Measurements from ENCODE around the gene TECPR2.
"Not testable (repeated sequence)": the region's sequence is repeated elsewhere in the genome, so short reads cannot be mapped to it uniquely, and the experiment has no call there.

TECPR2 gene

DNA sequence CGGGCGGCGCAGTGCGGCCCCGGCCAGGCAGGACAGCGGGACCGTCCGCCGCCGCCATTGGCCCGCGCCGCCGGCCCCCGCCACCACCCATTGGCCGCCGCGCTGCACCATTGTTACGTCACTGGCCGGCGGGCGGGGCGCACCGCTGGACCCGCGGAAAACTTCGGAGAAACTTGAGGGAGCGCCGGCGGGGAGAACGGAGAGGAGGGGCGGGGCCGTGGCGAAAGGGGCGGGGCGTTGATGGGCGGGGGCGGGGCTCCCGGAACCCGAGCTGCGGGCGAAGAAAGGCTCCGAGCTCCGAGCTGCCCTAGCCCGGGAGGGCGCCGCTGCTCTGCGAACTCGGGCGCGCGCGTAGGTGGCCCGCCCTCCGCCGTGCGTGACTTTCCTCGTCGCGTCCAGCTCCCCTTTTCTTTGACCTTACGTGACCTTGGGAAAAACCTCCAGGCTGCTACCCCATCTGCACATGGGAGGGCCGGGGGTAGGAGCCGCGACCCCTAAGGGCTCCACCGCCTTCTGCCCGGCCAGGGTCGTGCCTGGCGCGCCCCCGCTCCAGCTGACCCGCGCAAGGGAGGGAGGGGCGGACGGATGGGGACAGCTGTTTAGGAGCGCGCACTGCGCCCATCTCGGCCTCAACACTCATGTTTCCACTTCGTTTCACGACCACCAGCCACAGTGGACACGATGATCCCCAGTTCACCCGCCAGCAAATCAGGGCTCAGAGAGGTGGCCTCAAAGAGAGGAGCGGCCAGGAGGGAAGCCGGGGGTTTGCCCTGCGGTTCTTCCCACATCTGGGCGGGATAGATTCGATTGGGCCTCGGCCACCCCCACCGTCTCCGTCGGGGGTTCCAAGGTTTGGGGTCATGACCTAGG lies 147.2 kb downstream of the TECPR2 start, which contains the start of gene ANKRD9:
Gene ANKRD9 (minus strand): TSS at position 31 of the 870 bp plus-strand sequence. CDS start 1,887 bp downstream, outside the sequence.
- peak; percentile 96 for DNase-seq (ENCODE audit: low spot score)

DNA sequence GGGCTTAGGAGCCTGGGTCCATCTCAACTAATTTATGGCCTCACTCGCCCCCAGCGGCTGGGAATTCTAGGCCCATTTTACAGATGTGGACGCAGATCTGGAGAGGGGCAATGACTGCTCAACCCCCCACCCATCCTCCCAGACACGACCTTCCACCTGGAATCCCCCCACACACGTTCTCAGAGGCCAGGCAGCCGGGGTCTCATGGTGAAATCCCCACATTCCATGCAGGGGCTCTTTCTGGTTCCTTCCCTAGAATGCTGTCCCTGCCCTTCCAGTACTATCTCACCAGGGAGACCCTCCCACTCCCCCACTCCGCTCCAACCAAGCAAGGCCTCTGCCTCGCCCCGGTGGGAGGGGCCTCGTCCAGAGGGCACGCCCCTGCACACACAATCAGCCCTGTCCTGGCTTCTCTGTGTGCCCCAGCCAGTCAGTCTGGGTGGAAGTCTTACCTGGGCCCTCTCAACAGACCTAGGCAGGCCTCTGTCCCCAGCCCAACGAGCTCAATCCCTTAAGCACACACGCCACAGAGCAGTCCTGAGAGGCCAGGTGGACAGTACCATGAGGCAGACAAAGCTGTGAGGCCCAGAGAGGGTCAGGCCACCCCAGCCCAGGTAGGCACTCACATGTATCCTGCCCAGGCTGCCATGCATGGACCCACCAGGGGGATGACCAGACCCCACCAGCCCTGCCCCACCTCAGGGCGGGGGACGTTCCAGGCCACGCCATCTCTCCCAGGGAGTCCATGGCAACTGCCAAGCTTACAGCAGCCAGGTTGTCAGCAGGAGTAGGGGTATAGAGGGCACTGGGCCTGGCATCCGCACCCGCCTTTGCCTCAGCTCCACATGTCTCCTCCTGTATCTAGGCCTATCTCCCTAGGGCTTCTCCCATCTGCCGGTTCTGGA lies 148.1 kb downstream of the TECPR2 start:
- peak; percentile 71 for DNase-seq (ENCODE audit: low spot score)

DNA sequence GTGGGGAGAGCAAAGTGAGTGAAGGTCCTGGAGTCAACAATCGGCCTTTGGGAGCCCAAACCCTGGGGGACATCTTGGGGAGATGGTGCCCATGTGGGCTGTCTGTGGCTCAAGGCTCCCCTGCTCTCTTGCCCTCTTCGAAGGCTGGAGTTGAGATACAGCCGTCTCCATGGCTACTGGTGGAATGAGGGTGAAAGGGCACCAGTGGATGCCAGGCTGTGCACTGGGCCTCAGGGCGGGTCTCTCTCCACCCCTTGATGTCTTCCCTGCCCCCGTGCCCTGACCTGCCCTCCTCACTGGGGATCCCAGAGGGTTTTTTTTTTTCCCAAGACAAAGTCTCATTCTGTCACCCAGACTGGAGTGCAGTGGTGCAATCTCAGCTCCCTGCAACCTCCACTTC lies 148.8 kb downstream of the TECPR2 start:
- no peak for DNase-seq (ENCODE audit: low spot score)

DNA sequence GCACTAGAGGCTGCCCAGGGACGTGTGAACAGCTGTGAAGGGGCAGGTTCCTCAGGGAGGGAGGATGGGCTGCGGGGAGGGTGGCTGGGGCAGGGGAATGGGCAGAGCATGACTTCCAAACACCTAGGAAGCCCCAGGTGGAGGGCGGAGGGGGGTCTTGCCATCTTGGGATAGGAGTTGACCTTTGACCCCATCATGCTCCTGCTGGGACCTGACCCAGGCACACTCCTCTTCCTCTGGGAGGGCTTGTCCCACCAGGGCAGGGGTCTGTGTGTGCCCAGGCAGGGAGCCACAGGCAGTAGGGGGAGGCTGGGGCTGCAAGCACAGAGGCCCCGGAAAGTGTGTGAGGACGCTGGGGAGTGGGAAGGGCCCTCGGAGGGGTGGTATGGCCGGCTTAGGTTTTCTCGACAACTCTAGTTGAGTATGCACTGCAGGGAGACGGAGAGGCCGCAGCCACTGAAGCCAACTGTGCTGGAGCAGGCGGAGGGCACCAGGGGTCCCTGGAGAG lies 150.1 kb downstream of the TECPR2 start:
- no peak for DNase-seq (ENCODE audit: low spot score)

DNA sequence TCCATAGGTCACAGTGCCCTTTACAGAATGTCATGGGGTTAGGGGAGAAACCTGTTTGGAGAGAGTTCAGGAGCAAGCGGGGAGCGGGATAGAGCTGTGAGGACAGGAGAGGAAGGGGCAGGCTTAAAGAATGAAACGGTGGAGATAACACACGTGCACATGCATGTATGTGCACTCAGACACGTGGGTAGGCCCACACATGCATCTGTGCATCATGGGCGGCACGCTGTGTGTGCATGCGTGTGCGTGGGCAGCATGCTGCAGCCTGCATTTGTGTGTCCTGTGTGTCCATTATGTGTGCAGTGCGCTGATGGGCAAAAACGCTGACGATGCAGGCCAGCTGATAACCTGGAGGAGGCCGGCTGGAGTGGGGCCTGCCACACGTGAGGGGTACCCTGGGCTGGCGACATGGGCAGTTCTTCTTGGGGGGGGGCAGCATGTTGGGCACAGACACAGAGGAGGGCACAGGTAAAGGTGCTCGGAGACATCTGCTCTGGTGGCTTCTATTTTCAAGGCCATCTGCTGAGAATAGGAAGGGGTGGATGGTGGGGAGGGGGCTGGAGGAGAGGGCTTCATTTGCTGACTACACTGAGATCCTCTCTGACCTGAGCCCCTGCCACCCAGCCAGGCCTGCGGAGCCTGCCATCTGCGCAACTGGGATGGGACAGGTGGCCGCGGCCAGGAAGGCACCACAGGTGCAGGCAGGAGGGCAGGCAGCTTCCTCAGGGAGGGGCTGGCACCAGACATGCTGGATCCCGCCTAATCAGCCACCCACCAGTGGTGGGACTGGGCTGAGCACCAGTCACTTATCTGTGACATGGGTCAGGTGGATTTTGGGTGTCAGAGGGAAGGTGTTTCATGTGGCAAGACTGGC lies 151.4 kb downstream of the TECPR2 start:
- no peak for DNase-seq (ENCODE audit: low spot score)

DNA sequence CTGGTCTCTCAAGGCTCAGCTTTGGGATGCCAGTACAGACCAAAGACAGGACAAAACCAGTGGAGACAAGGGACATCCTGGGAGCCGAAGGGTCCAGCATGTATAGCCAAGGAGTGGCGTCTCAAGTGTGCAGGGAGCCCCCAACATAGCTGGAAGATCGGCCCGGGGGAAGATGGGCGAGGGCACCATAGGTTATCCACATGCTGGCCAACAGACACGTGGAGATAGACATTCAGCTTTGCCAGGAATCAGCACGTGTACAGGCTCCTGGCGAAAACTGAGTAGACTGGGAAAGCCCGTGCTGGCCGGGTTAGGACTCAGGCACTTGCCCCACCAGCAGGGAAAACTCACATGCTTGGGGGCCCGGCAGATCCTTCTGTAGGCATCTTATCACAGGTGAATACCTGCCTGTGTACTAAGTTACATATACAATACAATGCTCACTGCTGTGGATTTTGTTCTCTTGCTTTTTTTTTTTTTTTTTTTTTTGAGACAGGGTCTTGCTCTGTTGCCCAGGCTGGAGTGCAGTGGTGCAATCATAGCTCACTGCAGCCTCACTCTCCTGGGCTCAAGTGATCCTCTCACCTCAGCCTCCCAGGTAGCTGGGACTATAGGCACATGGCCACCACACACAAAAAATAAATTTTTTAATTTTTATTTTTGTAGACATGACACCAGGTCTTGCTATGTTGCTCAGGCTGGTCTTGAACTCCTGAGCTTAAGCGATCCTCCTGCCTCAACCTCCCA lies 152.4 kb downstream of the TECPR2 start:
- no peak for DNase-seq (ENCODE audit: low spot score)

DNA sequence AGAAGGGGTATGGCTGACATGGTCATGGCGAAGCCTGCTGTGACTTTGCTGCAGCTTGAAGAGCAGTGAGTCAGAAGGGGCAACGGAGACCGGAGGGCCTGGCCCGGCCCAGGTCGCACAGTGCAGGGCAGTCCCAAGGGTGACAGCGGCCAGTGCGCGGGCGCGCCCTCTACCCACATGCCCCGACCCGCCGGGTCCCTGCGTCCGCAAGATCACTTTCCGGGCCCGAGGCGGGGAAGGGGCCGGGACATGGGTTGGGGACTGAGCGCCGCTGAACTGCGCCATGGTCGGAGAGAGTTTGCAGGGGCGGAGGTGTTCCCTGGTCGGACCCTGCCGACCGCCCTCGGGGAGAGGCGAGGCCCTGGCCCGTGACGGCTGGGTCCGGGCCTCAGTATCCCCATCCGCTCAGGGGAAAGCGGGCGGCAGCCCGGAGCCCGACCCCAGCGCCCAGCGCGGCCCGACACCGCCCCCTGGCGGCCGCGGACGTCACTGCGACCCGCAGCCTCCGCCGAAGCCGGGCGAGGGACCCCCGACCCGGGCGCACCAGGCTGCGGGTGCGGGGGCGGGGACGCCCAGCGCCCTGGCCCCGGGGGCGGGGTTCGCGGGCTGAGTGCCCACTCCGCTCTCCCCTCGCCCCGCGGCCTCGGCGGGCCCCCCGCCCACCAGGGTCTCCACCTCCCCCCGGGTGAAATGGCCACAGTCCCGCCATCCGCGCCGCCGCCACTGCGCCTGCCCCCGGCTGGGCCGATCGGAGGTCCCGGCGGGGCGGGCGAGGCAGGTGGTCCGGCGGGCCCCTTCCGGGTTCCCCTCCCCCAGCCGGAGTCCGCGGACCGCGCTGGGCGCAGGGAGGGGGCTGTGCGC lies 154.0 kb downstream of the TECPR2 start:
- DNase-seq (ENCODE audit: low spot score) = peak; percentile 50

DNA sequence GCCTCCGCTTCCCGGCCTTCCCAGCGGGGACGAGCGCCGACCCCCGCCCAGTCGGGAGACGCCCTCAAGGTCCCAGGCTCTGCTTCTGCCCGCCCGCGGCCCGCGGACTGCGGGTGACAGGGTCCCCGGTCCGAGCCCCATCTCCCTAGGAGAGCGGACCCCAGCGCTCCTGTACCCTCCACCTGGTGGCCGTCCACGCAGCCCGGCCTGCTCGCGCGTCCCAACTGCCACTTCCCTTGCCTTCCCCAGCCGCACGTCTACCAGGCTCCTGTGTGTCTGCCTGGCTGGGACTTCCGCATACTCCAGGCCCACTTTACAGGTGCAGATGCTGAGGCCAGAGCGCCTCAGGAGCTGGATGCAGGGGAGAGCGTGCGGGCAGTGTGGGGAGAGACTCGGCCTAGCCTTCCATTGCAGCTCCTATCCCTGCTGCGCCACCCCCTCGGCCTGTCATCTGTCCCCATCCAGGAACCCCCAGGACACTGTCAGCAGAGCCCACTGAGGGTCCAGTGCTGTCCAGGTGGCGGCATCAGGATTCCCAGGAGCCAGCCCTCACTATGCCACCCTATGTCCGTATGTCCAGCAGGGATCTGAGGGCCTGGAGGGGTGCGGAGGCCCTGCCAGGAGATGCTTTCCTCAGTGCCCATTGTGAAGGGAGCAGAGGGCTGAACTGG lies 154.8 kb downstream of the TECPR2 start:
- DNase-seq (ENCODE audit: low spot score) = no peak

DNA sequence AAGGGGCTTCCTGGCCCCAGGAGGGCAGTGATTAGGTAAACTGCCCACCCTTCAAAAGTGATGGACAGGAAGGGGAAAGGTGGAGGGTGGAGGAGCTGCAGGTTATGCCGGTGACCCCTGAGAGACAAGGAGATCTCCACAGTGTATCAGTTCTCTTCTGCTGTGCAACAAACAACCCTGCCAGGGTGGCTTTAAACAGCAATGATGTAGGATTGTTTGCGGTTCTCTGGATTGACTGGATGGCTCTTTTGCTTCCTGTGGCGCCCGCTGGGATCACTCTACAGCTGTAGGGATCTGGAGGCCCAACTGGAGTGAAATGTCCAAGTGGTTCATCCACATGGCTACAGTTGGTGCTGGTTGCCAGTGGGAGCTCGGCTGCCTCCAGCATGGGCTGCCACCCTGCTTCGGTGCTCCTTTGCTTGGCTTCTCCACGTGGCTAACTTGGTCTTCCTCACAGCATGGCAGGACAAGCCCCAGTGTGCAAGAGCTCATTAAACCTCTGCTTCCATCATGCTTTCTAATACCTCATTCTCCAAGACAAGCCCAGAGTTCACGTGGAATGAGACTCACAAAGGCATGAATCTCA lies 155.4 kb downstream of the TECPR2 start:
- DNase-seq (ENCODE audit: low spot score) = no peak

DNA sequence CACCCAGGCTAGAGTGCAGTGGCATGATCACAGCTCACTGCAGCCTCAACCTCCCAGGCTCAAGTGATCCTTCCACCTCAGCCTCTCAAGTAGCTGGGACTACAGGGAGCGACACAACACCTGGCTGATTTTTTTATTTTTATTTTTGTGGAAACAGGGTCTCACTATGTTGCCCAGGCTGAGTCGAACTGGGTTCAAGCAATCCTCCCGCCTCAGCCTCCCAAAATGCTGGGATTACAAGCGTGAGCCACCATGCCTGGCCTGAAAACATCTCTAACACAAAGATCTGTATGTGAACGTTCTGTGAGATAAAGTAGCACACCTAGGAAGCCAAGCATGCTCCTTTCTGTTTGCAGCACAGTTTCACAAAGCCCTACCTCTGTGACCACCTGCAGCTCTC lies 157.0 kb downstream of the TECPR2 start:
- not testable (repeated sequence) for DNase-seq (ENCODE audit: low spot score)

DNA sequence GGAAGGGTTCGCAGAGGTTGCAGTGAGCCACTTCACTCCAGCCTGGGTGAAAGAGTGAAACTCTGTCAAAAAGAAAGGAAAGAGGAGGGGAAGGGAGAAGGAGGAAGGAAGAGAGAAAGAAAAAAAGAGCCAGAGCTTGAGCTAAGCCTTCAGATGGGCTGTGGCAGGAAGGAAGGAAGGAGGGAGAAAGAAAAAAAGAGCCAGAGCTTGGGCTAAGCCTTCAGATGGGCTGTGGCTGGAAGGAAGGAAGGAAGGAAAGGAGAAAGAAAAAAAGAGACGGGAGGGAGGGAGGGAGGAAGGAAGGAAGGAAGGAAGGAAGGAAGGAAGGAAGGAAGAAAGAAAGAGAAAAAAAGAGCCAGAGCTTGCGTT lies 160.4 kb downstream of the TECPR2 start:
- DNase-seq (ENCODE audit: low spot score) = no peak

DNA sequence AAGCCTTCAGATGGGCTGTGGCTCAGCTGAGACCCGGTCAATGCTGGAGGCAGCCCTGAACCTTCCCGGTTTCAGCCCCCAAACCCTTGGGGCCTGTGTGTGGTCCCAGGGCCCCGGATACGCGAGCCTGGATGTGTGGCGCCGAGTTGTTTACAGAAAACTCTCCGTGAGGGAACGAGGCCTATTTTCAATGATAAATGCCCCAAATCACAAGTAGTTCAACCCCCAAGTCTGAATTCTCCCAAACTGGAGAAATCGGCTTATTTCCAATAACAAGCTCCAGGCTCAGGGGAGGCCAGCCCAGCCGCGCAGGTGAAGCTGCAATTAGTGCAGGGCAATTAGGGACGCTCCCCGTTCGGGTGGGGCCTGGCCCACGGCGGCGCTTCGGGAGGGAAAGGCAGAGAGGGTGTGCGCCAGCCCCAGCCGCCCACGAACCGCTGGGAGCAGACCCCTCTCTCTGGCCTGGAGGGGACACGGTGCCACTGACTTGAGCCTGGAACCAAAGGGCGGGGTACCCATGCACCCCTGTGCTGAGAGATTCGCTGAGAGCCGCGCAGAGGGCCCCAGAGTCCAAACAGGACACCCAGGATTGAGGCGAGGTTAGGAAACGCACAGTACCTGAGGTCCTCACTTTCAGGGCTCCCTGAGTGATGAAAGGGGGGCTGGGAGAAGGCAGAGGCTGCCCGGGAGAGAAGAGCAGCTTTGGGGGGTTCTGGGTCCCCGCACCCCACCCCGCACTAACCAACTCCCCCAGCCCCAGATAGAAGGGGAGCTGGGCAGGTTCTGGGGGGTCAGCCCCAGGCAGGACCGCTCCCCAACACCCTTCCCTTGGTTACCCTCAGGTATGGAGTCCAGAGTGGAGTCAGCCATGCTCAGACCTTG lies 161.1 kb downstream of the TECPR2 start:
- DNase-seq (ENCODE audit: low spot score) = no peak

DNA sequence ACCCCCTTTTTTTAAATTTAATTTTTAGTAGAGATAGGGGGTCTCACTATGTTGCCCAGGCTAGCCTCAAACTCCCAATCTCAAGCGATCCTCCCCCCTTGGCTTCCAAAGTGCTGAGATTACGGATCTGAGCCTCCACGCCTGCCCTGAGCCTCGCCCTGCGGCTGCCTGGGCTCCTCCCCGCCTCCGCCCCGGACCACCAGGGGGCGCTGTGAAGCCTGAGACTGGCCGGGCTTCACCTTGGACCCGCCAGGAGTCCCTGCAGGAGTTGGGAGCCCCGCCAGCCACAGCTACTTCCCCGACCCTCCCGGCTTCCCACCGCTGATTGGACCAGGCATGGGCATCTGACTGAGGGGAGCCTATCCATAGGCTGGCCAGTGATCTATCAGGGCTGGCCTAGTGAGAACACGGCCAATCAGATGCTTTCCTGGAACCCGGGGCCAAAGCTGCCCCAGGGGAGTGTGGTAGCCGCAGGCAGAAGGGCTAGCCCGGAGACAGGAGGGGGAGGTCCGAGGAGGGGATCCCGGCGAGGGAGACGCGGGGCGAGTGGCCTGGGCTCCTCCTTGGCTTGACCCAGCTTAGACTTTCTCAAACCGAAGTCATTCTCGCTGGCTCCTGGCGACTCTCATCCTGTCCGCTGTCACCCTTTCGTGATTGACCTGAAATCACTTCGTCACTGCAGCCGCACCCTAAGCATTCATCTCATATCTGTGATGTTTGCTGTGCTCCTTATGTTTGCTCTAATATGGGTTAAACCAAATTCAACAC lies 161.9 kb downstream of the TECPR2 start:
- DNase-seq (ENCODE audit: low spot score) = peak; percentile 88

DNA sequence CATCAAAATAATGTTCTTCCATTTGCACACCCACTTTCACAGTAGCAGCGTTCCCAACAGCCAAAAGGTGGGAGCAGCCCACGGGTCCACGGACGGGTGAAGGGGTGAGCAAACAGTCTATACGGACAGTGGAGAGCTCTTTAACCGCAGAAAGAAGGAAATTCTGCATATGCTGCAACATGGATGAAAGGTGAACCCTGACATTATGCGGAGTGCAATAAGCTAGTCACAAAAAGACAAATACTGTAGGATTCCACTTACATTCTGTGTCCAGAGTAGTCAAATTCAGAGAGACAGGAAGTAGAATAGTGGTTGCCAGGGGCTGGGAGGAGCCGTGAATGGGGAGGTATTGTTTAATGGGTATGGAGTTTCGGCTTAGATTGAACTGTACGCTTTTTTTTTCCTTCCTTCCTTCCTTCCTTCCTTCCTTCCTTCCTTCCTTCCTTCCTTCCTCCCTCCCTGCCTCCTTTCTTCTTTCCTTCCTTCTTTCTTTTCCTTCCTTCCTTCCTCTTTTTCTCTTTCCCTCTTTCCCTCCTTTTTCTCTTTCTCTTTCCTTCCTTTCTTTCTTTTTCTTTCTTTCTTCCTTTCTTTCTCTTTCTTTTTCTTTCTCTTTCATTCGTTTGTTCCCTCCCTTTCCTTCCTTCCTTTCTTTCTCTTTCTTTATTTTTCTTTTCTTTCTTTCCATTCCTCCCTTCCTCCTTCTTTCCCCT lies 162.6 kb downstream of the TECPR2 start:
- DNase-seq (ENCODE audit: low spot score) = no peak

DNA sequence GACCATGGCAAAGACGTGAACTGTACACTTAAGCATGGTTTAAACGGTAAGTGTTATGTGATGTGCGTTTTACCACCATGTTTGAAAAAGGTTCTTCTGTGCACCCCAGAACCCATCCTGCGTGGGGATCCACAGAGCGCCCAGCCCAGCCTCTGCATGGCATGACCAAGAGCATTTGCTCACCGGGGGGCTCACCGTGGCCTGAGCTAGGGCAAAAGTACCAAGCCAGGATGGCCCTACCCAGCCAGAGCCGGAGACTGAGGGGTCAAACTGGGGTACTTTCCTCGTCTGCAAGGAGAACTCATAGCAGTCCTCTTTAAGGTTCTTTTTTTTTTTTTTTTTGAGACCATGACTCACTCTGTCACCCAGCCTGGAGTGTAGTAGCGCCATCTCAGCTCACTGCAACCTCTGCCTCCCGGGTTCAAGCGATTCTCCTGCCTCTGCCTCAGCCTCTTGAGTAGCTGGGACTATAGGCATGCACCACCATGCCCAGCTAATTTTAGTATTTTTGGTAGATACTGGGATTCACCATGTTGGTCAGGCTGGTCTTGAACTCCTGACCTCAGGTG lies 163.3 kb downstream of the TECPR2 start:
- DNase-seq (ENCODE audit: low spot score) = no peak

All from hematopoietic multipotent progenitor cell treated with erythropoietin and hydrocortisone succinate and interleukin-3 and kit ligand, for 15 days (in vitro differentiated cells).